Erythroblast (primary cell): ENCODE results near the gene DNAJC21.

Source experiments
- GATA1 ChIP-seq: IDR thresholded peaks from 2 replicates; pipeline ENCODE4 v1.6.1; 2011; ENCODE audit warnings: low read depth, mild to moderate bottlenecking, control low read depth, low read length, moderate library complexity
- POLR2A ChIP-seq: IDR thresholded peaks from 2 replicates; pipeline ENCODE4 v1.6.1; 2011; ENCODE audit warnings: mild to moderate bottlenecking, low read length

DNA sequence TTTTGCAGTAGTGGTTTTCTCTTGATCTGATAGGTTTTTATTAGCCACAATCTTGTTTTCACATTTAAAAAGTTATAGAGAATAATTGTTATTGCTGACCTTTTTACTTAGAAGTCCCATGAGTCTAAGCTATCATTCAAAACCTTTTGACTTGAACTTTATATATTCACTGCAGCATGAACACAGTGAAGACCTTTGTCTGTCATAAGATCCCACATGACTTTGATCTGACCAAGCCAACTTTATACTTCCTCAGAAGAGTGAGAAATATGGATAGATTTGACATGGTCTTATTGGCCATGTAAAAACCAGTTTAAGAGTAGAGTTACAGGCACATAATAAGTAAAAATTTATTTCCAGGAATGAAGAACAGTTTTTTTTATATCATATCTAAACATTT lies 48.1 kb upstream of the DNAJC21 start:
- no peak for TF ChIP-seq POLR2A
- TF ChIP-seq GATA1: no peak
